H9 (cell line): ENCODE measurements around the gene SLC36A2. TPM values are rescaled to one million over a fixed set of nuclear protein-coding genes. Genes with fewer than 3 reads are reported as not detected.

Experiments used
- DNase-seq: peaks from one replicate; pipeline ENCODE4 v3.0.0-alpha.2; 2017
- H2AFZ ChIP-seq: one replicate; pipeline ENCODE4 v1.6.1; 2013; ENCODE audit warnings: mild to moderate bottlenecking, low read length, control low read depth, moderate library complexity
- H2AK5ac ChIP-seq: 2 replicates; pipeline ENCODE4 v1.6.1; 2013; ENCODE audit warnings: low read length, control low read depth, mixed read lengths; ENCODE audit not compliant: insufficient read length
- H2BK120ac ChIP-seq: one replicate; pipeline ENCODE4 v1.6.1; 2013; ENCODE audit warnings: low read depth, mild to moderate bottlenecking, low read length, control low read depth, inconsistent platforms; ENCODE audit not compliant: poor library complexity, severe bottlenecking
- H2BK12ac ChIP-seq: 2 replicates; pipeline ENCODE4 v1.6.1; 2013; ENCODE audit warnings: low read length, control low read depth, mixed read lengths, low read depth; ENCODE audit not compliant: insufficient read length
- H2BK15ac ChIP-seq: 2 replicates; pipeline ENCODE4 v1.6.1; 2013; ENCODE audit warnings: low read depth, low read length, control low read depth
- H2BK20ac ChIP-seq: one replicate; pipeline ENCODE4 v1.6.1; 2013; ENCODE audit warnings: low read depth, mild to moderate bottlenecking, low read length, control low read depth, inconsistent platforms; ENCODE audit not compliant: poor library complexity, severe bottlenecking
- H2BK5ac ChIP-seq: 2 replicates; pipeline ENCODE4 v1.6.1; 2013; ENCODE audit warnings: low read length, control low read depth, mixed read lengths; ENCODE audit not compliant: insufficient read length
- H3K14ac ChIP-seq: 2 replicates; pipeline ENCODE4 v1.6.1; 2013; ENCODE audit warnings: low read length, control low read depth; ENCODE audit not compliant: insufficient read depth
- H3K18ac ChIP-seq: 2 replicates; pipeline ENCODE4 v1.6.1; 2013; ENCODE audit warnings: low read depth, mild to moderate bottlenecking, mixed read lengths, low read length, control low read depth; ENCODE audit not compliant: insufficient read length
- H3K23ac ChIP-seq: 2 replicates; pipeline ENCODE4 v1.6.1; 2013; ENCODE audit warnings: low read length, control low read depth, mixed read lengths, low read depth; ENCODE audit not compliant: insufficient read length
- H3K23me2 ChIP-seq: 2 replicates; pipeline ENCODE4 v1.6.1; 2013; ENCODE audit warnings: low read depth, mild to moderate bottlenecking, mixed read lengths, low read length, control low read depth; ENCODE audit not compliant: insufficient read length, poor library complexity, severe bottlenecking
- H3K27ac ChIP-seq: 2 replicates; pipeline ENCODE4 v1.5.1; 2013; ENCODE audit warnings: low read length, control low read depth, mixed read lengths, low read depth; ENCODE audit not compliant: insufficient read length
- H3K27me3 ChIP-seq: 2 replicates; pipeline ENCODE4 v1.6.1; 2013; ENCODE audit warnings: low read length, control low read depth, inconsistent platforms; ENCODE audit not compliant: insufficient read depth
- H3K4ac ChIP-seq: 2 replicates; pipeline ENCODE4 v1.6.1; 2013; ENCODE audit warnings: low read depth, mild to moderate bottlenecking, control low read depth, inconsistent platforms, low read length, moderate library complexity
- H3K4me1 ChIP-seq: 2 replicates; pipeline ENCODE4 v1.6.1; 2013; ENCODE audit warnings: low read length, control low read depth, inconsistent platforms; ENCODE audit not compliant: insufficient read depth
- H3K4me2 ChIP-seq: 2 replicates; pipeline ENCODE4 v1.6.1; 2013; ENCODE audit warnings: low read length, control low read depth, mixed read lengths; ENCODE audit not compliant: insufficient read length, insufficient read depth
- H3K56ac ChIP-seq: 2 replicates; pipeline ENCODE4 v1.6.1; 2013; ENCODE audit warnings: low read depth, mild to moderate bottlenecking, mixed read lengths, low read length, control low read depth; ENCODE audit not compliant: insufficient read length
- H3K79me1 ChIP-seq: 2 replicates; pipeline ENCODE4 v1.6.1; 2013; ENCODE audit warnings: low read depth, mild to moderate bottlenecking, moderate library complexity, low read length, control low read depth, inconsistent platforms; ENCODE audit not compliant: insufficient read depth, poor library complexity, severe bottlenecking
- H3K79me2 ChIP-seq: 2 replicates; pipeline ENCODE4 v1.6.1; 2013; ENCODE audit warnings: low read length, control low read depth, inconsistent platforms; ENCODE audit not compliant: insufficient read depth
- H3K9ac ChIP-seq: 2 replicates; pipeline ENCODE4 v1.6.1; 2013; ENCODE audit warnings: low read length, control low read depth, mixed read lengths; ENCODE audit not compliant: insufficient read length; ENCODE audit errors: extremely low read depth
- H3K9me3 ChIP-seq: one replicate; pipeline ENCODE4 v1.6.1; 2013; ENCODE audit warnings: low read depth, low read length, inconsistent platforms; ENCODE audit not compliant: control insufficient read depth
- H3T11ph ChIP-seq: one replicate; pipeline ENCODE4 v1.6.1; 2013; ENCODE audit warnings: mild to moderate bottlenecking, low read length, control low read depth, inconsistent platforms
- H4K20me1 ChIP-seq: one replicate; pipeline ENCODE4 v1.6.1; 2013; ENCODE audit not compliant: control insufficient read depth, insufficient read length, insufficient read depth
- H4K5ac ChIP-seq: 2 replicates; pipeline ENCODE4 v1.6.1; 2013; ENCODE audit warnings: low read depth, mild to moderate bottlenecking, mixed read lengths, low read length, control low read depth; ENCODE audit not compliant: insufficient read length
- H4K8ac ChIP-seq: replicated peaks from 2 replicates; pipeline ENCODE4 v1.6.1; 2013; ENCODE audit warnings: low read length, control low read depth, mixed read lengths, low read depth; ENCODE audit not compliant: insufficient read length
- H4K91ac ChIP-seq: 2 replicates; pipeline ENCODE4 v1.6.1; 2013; ENCODE audit warnings: low read depth, mild to moderate bottlenecking, moderate library complexity, mixed read lengths, low read length, control low read depth; ENCODE audit not compliant: insufficient read length
- H3K27ac Mint-ChIP-seq, 3 experiments: 2 replicates in 2 of 3; 3 replicates in 1 of 3; pipeline ENCODE4 v1.8.0; 2020 to 2021; ENCODE audit warnings: mixed read lengths in 3 of 3, mild to moderate bottlenecking in 1 of 3, moderate library complexity in 1 of 3
- H3K27me3 Mint-ChIP-seq: 2 replicates; pipeline ENCODE4 v1.8.0; 2021; ENCODE audit warnings: low read depth, mild to moderate bottlenecking, moderate library complexity, mixed read lengths
- H3K36me3 Mint-ChIP-seq, 3 experiments: 2 replicates in 2 of 3; 3 replicates in 1 of 3; pipeline ENCODE4 v1.8.0; 2020 to 2021; ENCODE audit warnings: low read depth in 3 of 3, mixed read lengths in 3 of 3; ENCODE audit not compliant: insufficient read depth in 1 of 3
- H3K4me1 Mint-ChIP-seq, 2 experiments: 2 replicates each; pipeline ENCODE4 v1.8.0; 2020; ENCODE audit warnings: mixed read lengths in 2 of 2
- H3K4me3 Mint-ChIP-seq, 2 experiments: 2 replicates in 1 of 2; 3 replicates in 1 of 2; pipeline ENCODE4 v1.8.0; 2020 to 2021; ENCODE audit warnings: mild to moderate bottlenecking in 2 of 2, mixed read lengths in 2 of 2, moderate library complexity in 1 of 2
- H3K9me3 Mint-ChIP-seq, 2 experiments: 2 replicates in 1 of 2; 3 replicates in 1 of 2; pipeline ENCODE4 v1.8.0; 2020; ENCODE audit warnings: mild to moderate bottlenecking in 2 of 2, mixed read lengths in 2 of 2, moderate library complexity in 1 of 2
- CTCF ChIP-seq: fragments of 200-600 bp; sonication (generic); conservative IDR thresholded peaks from 3 replicates; pipeline ENCODE4 v1.8.0; 2021; ENCODE audit warnings: antibody characterized with exemption, mild to moderate bottlenecking
- WGBS: extraction: QIAGEN DNeasy Blood & Tissue Kit; methylation state at CpG from one replicate; pipeline ENCODE4 v1.1.7; 2013; ENCODE audit warnings: missing lambda C conversion rate, low lambda C conversion rate, mixed read lengths; ENCODE audit not compliant: insufficient read length; ENCODE audit errors: extremely low coverage; 5-methylcytosine and 5-hydroxymethylcytosine counted together
- total RNA-seq: library from RNA; stranded (reverse); gene quantifications from 2 replicates; pipeline ENCODE4 v1.2.1, GENCODE V29; 2021

Gene SLC36A2
- total RNA-seq, 1 experiment from 2014 or later: 0.15 TPM

- no peak for TF ChIP-seq CTCF
Observed at GRCh38 chr5:151381899-151382298, 34.5 kb upstream of the SLC36A2 start.

More at GRCh38 chr5:151381899-151382298, 34.5 kb upstream of the SLC36A2 start:
- Histone ChIP-seq H4K8ac (no peak overlapping the region), H2AK5ac (no peak overlapping the region), H4K5ac (no peak overlapping the region), H4K20me1 (no peaks in the 10 kb centered on the region), H2AFZ (no peak overlapping the region), H3K79me1 (no peaks in the 10 kb centered on the region), H3K18ac (no peak overlapping the region), H3K14ac (no peak overlapping the region), H3K56ac (no peak overlapping the region), H2BK12ac (no peak overlapping the region), H2BK20ac (no peak overlapping the region), H3K4me2 (no peak overlapping the region), H3K9ac (no peak overlapping the region), H3K4me1 (peaks cover 4% of the 10 kb centered on the region; the same call in 1 of the 2 replicates), H3T11ph (no peak overlapping the region), H2BK15ac (no peak overlapping the region), H2BK120ac (no peak overlapping the region), H3K27me3 (no peaks in the 10 kb centered on the region), H3K9me3 (no peaks in the 10 kb centered on the region), H3K23ac (no peak overlapping the region), H3K23me2 (peaks cover 4% of the 10 kb centered on the region), H3K27ac (no peak overlapping the region), H4K91ac (no peak overlapping the region), H3K4ac (no peak overlapping the region), H2BK5ac (no peak overlapping the region), H3K79me2 (no peaks in the 10 kb centered on the region)
- DNase-seq: no peak
- no CpG with 5 or more reads among the region's 6 CpGs for WGBS
- H3K4me3 Mint-ChIP-seq: no peak overlapping the region
- no peak overlapping the region for H3K27ac Mint-ChIP-seq
- no peaks in the 10 kb centered on the region; a peak in 2 of 7 replicates for H3K36me3 Mint-ChIP-seq
- no peaks in the 10 kb centered on the region; a peak in 1 of 5 replicates for H3K9me3 Mint-ChIP-seq
- H3K4me1 Mint-ChIP-seq: peaks cover 37 to 41% of the 10 kb centered on the region in 2 experiments
- peaks cover 3% of the 10 kb centered on the region; the same call in 1 of the 2 replicates for H3K27me3 Mint-ChIP-seq
